SK-MEL-5 (cell line): ENCODE results near the gene KANSL1L. TPM values are rescaled to one million over a fixed set of nuclear protein-coding genes. Genes with fewer than 3 reads are reported as not detected.
"Not testable (repeated sequence)": the region's sequence is repeated elsewhere in the genome, so short reads cannot be mapped to it uniquely, and the experiment has no call there.

Source experiments
- DNase-seq: peaks from one replicate; pipeline ENCODE4 v3.0.0-alpha.2; 2016; ENCODE audit warnings: low read depth, low spot score
- in situ Hi-C: cut with HindIII; loops from 2 replicates; pipeline ENCODE4 v1.10.0; 2016; ENCODE audit warnings: low sequenced_read_pairs, high pct_unique_total_duplicates, low pct_unique_long_range_greater_than_20kb
- polyA plus RNA-seq, 2 experiments: library from polyadenylated mRNA; depleted of rRNA; stranded (reverse); fragments of >200 nt; gene quantifications; 2 replicates each; pipeline ENCODE4 v1.2.3, GENCODE V29; 2015
- total RNA-seq: library from RNA; depleted of rRNA; stranded (reverse); fragments of >200 nt; shearing (Covaris generic); gene quantifications from 2 replicates; pipeline ENCODE4 v1.2.3, GENCODE V29; 2014; rRNA removed

KANSL1L gene, protein sequence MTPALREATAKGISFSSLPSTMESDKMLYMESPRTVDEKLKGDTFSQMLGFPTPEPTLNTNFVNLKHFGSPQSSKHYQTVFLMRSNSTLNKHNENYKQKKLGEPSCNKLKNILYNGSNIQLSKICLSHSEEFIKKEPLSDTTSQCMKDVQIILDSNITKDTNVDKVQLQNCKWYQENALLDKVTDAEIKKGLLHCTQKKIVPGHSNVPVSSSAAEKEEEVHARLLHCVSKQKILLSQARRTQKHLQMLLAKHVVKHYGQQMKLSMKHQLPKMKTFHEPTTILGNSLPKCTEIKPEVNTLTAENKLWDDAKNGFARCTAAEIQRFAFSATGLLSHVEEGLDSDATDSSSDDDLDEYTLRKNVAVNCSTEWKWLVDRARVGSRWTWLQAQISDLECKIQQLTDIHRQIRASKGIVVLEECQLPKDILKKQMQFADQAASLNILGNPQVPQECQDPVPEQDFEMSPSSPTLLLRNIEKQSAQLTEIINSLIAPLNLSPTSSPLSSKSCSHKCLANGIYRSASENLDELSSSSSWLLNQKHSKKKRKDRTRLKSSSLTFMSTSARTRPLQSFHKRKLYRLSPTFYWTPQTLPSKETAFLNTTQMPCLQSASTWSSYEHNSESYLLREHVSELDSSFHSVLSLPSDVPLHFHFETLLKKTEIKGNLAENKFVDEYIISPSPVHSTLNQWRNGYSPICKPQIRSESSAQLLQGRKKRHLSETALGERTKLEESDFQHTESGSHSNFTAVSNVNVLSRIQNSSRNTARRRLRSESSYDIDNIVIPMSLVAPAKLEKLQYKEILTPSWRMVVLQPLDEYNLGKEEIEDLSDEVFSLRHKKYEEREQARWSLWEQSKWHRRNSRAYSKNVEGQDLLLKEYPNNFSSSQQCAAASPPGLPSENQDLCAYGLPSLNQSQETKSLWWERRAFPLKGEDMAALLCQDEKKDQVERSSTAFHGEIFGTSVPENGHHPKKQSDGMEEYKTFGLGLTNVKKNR
- 22.8 and 27.1 TPM in 2 replicates for total RNA-seq
- 7.0 and 10.3 TPM in 2 replicates for polyA plus RNA-seq (2015; cell fraction: cytosol; rRNA removed)
- polyA plus RNA-seq (2015; cell fraction: nucleus; rRNA removed), result 33.5 and 46.3 TPM in 2 replicates

DNA sequence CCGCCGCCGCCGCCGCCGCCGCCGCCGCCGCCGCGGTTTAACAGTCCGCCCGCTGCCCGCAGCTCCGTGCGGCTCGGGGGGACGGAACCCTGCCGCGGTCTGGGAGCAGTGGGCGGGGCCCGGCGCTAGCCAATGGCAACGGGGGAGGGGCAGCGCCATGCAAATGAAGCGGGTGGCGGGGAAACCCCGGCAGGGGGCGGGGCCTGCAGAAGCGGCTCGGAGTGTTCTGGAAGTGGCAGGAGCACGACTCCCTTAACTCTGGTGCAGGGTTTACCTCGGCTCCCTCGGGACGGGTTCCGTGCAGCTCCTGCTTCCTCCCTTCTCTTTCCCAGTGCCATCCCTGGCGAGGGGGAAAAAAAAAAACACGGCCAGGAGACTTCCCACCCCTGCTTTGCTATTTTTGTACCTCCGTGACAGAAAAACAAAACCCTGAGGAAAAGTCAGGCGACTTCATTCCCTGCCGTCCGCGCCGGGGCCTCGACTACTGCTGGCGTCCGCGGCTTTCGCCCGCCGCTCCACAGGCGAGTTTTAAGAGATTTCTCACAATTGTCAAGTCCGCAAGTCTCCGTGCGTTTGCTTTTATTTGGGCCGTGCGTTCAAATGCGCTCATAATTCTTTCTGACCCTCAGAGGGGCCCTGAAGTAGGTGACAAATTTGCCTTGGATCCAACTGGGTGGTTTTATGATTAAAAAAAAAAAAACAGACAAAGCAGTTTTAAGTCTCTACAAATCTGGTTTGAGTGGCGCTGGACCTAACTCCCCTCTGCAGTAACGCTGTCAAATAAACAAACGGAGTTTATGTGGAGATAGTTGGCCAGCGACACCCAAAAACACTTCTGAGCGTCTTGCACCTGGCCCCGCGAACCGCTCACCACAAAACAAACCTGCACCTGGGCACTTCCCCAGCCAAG, at the start of gene KANSL1L:
Gene KANSL1L, minus strand, starts transcription at position 101 of the 910 bp plus-strand sequence. CDS start 16,827 bp downstream, outside the sequence.
- DNase-seq, result peak; percentile 93
- in situ Hi-C loops, result no loop called here

DNA sequence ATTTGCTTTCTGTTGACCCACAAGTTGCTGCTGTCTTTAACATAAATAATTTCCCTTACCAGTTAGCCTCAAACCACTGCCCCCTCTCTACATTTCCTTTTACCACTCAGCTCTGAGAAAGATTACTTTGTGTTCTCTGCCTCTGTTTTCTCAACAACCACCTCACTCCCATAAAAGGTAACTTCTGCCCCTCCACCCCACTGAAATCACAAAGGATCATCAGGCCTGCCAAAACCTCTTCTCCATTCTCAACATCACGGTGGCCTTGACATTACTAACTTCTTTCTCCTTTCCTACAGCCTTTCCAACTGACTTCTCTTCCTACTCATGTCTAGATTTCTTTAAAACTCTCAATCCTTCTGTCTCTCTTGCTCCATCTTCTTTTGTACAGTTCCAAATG, 43.9 kb upstream of the KANSL1L start:
- in situ Hi-C loops, result no loop called here
- no peak for DNase-seq

DNA sequence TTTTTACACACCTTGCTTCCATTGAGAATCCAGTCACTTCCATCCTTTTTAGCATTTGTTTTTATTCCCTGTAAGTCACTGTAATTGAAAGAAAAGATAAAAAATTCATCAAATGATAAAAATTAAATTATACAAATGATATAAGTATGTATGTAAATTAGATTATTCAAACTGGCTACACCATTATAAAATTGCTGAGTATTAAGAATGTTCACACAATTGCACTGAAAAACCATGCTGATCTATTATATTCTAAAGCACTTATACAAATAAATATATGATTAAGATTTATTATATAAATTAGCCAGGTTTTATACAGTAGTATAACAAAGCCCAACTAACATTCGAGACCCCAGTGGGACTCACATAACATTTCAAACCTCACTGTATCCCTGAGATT, 39.0 kb upstream of the KANSL1L start:
- in situ Hi-C loops, result no loop called here
- no peak for DNase-seq

DNA sequence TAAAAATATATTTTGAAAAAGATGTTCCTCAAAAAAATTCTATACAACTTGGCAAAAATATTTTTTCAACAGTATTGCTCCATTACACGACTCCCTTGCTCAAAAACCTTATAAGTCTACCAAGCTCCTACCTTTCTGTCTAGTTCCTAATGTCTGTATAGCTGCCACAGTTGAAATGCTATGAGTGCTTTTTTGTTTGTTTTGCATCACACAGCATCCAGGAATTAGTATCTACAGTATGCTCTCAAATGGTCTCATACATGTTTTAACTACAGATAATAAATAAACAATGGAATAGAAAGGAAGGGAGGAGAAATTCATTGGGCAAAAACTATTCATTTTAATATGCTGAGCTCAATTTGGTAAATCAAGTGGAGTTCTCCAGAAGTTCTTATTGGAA, 36.7 kb upstream of the KANSL1L start:
- in situ Hi-C loops, result no loop called here
- DNase-seq, result no peak

DNA sequence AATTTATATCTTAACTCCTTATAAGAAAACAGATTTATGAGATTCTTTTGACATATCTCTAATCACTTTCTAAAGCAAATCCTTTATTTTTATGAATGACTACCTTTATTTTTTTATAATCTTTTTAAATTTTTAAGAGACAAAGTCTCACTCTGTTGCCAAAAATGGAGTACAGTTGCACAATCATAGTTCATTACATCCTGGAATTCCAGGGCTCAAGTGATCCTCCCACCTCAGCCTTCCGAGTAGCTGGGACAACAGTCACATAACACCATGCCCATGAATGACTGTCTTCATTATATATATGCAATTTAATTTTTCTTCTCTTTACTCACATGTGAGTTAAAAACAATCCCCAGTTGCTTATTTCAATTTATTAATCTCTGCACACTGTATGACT, 32.3 kb upstream of the KANSL1L start:
- no peak for DNase-seq
- in situ Hi-C loops, result no loop called here

DNA sequence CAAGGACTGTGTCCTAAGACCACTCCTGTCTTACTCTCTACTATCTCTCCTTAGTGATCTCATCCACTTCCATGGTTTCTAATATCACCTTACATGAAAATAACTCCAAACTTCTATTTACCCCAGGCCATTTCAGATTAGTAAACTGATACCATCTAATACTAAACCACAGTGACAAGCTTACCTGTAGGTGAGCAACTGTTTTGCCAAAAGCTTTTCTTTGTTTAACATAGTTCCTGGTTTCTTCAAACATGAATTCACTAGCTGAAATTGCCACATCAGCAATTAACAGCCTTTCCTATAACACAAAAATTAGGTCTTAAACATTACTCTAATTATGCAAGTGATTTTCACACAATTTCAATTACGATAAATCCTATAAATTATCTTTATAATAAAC, 31.9 kb upstream of the KANSL1L start:
- in situ Hi-C loops, result no loop called here
- DNase-seq, result no peak

DNA sequence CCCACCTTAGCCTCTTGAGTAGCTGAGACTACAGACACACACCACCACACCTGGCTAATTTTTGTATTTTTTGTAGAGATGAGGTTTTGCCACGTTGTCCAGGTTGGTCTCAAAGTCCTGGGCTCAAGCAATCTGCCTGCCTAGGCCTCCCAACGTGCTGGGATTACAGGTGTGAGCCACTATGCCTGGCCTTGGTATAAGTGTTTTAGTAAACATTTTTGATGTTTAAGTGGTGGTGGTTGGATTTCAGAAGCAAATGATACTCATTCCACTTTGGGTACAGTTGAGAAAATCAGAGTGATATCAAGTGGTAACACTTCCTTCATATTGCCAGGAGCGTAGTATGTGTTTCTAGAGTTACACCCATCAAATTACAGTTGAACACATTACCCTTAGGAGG, 28.6 kb upstream of the KANSL1L start:
- no peak for DNase-seq

DNA sequence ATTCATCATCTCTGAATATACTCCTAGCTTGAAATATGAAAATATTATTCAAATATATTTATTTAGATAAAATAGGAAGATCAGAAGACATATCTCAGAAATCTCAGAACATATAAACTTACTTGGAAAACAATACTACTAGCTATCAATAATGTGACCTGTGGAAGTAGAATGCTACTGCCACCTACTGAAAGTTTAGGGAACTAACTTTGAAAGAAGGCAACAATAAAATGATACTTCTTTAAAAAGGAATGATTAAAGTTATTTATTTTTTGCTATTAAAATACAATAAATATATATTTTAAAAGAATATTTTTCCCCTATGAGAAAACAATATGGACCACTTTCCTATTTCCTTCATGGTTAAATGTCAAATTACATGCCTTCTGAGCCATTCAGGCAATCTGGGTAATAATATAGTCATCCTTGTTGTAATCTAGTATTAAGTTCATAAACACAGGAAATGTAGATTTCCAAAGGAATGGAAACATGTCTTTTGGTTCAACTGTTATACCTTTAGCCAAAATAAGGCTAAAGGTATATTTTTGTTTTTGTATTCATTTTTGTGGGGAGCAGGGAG, 28.1 kb upstream of the KANSL1L start:
- peak; percentile 50 for DNase-seq
- in situ Hi-C loops, result no loop called here

More for the DNA sequence above, 28.6 kb upstream of the KANSL1L start:
- in situ Hi-C loops, result no loop called here

DNA sequence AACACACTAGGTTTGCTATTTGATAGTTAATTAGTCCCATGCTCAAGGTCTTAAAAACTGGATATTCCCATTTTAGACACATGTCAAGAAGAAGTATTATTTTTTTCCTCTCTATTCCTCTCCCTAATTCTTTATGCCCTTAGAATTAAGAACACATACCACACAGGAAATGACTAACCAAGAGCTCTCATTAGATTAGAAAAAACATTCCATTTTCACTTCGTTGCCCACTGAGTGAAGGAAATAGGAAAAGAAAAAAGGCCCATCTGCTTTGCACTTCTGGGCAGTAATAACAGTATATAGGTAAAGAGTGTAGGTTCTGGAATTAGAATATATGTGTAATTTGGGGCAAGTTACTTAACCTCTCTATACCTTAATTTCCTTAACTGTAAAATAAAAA, 27.1 kb upstream of the KANSL1L start:
- DNase-seq, result no peak
- in situ Hi-C loops, result no loop called here

DNA sequence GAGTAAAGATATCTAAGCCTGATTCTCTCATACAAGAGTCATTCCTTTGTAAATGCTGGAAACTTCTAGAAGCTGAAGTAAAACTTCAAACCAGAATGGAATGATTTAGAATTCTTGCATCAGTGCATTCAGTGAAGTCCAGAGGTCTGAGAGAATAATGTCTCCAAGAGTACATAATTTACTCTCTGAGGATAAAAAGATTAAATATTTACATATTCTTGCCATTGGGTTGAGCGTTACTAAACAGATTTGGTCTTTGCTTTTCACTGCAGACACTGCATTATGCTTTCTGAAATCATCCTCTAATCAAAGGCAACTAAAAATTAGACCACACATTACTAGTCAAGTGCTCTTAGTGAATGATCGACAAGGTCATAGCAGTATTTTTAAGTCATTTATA, 26.5 kb upstream of the KANSL1L start:
- DNase-seq, result no peak
- in situ Hi-C loops, result no loop called here

DNA sequence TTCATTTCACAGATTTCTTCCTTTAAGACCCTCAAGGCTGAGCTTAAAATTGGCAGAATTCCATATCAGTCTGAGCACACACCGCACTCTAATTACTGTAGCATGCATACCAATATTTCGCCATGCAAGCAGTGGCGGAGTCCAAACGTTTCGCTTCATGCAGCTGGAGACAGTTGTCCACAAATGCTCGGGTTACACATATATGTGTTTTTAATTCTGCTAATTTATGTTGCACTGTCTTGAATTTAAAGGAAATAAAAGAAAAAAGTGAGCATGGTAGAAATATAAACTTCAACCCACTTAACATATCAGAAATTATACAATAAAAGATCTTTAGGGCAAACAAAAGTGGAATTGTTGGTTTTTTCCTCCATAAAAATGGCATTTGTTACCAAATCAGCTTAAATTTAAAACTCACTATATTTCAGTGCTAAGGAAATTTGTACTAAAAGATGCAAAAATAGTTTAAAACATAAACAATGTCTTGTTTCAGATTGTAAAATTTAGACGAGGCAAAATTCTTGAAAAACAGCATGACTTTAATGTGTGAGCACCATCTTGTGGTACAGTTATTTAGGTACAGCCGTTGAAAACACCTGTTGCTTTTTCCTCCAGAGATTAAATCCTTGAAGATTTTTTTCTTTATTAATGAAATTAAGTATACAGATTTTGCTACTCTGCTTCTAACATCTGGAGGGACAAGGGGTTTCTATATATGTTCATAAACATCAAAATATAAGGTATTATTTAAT, 24.1 kb upstream of the KANSL1L start:
- in situ Hi-C loops, result no loop called here
- DNase-seq, result peak; percentile 61

DNA sequence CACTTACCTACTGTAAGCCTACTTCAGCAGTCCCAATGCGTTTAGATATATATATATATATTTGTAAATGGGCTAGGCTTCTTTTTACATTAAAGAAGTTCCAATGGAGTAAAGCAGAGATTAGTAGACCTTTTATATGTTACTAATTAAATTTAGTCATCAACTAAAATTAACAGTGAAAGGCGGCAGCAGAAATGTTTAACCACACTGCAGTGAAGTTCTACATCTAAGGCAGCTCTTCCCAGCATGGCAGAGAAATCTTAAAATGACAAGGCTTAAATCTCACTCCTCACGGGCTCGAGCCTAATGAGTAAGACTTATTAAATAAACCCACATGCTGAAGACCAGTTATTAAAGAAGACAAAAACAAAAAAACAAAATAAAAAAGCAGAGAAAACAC, 19.1 kb upstream of the KANSL1L start:
- no peak for DNase-seq
- in situ Hi-C loops, result no loop called here

DNA sequence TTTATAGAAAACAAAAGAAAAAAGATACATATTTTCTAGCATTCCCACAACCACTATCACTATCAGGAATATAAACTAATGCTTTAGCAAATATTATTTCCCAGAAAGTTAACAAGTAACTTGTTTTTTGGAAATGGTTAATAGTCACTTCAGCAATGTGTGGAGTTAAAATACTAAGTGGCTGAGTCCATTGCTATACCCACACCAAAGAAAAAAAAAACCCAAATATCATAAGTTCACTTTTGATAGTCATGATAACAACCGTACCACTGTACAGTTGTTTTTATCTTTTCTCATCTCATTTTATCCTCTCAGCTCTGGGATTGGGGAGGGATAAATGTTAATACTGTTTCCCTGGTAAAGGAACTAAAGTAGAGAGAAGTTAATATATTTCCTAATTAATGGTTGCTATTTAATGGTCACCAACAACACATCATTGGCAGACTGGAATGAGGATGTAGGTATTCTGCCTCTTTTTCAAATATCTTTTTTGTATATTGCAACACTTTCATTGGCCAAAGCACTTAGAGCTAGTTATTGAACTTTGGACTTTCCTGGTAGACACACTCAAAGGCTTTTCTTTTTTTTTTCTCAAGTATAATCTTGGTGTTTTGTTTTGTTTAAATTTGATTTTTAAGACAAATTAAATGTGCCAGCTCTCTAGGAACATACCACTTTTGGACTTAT, 18.4 kb upstream of the KANSL1L start:
- no peak for DNase-seq
- in situ Hi-C loops, result no loop called here

DNA sequence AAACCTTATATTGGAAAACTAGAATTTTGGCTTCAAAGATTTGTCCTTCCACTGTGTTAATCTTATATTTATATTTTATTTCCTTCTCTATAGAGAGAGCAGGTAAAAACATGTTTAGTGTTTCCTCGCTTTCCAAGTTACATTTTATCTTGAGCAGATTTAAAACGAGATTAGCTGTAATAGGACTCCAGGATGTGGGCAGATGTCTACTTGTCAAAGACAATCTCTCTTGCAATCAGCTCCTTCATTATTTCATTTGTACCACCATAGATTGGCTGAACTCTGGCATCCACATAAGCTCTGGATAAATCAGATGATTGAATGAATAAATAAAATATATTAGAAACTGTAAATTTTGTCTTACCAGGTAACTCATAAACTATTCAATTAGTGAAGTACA, 17.5 kb upstream of the KANSL1L start:
- no peak for DNase-seq
- in situ Hi-C loops, result no loop called here

DNA sequence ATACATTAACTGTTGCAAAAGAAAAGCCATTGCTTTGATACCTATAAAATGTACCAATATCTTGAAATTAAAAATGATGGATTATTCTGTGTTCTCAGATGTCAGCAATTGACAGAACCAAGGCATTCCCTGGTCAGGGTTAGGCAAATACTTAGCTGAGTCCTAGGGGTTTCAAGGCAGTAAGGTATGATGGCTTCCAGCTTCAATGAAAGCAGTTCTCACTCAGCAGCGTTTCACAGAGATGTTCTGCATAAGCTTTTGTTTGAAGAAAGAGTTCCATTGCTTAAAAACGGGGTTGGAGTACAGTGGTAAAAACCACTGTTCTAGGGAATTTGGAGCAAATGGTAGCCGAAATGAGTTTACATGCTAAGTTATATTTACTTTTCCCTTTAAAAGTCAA, 17.0 kb upstream of the KANSL1L start:
- no peak for DNase-seq
- in situ Hi-C loops, result no loop called here

DNA sequence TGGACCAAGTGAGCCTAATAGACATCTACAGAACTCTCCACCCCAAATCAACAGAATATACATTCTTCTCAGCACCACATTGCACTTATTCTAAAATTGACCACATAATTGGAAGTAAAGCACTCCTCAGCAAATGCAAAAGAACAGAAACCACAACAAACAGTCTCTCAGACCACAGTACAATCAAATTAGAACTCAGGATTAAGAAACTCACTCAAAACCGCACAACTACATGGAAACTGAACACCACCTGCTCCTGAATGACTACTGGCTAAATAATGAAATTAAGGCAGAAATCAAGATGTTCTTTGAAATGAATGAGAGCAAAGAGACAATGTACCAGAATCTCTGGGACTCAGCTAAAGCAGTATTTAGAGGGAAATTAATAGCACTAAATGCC, 12.7 kb upstream of the KANSL1L start:
- in situ Hi-C loops, DNase-seq: not testable (repeated sequence)
